ENCODE data around the gene TICAM1.

DNA sequence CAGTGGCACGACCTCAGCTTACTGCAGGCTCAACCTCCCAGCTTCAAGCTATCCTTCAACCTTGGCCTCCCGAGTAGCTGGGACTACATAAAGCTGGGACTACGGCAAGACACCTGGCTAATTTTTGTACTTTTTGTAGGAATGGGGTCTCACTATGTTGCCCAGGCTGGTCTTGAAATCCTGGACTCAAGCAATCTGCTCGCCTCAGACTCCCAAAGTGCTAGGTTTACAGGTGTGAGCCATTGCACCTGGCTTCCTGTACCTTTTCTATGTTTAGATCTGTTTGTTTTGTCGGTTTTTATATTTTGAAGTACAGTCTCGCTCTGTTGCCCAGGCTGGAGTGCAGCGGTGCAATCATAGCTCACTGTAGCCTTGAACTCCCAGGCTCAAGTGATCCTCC, 17.5 kb upstream of the TICAM1 start:
- TF ChIP-seq EP300 (IDR thresholded peaks at IDR 0.05) (no peak), POLR2A (IDR thresholded peaks at IDR 0.05) (no peak), POLR2AphosphoS5 (IDR thresholded peaks at IDR 0.05) (no peak)
- TF ChIP-seq, protein P1, sequence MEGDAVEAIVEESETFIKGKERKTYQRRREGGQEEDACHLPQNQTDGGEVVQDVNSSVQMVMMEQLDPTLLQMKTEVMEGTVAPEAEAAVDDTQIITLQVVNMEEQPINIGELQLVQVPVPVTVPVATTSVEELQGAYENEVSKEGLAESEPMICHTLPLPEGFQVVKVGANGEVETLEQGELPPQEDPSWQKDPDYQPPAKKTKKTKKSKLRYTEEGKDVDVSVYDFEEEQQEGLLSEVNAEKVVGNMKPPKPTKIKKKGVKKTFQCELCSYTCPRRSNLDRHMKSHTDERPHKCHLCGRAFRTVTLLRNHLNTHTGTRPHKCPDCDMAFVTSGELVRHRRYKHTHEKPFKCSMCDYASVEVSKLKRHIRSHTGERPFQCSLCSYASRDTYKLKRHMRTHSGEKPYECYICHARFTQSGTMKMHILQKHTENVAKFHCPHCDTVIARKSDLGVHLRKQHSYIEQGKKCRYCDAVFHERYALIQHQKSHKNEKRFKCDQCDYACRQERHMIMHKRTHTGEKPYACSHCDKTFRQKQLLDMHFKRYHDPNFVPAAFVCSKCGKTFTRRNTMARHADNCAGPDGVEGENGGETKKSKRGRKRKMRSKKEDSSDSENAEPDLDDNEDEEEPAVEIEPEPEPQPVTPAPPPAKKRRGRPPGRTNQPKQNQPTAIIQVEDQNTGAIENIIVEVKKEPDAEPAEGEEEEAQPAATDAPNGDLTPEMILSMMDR (IDR thresholded peaks at IDR 0.05) = no peak

All from suprapubic skin (tissue), 4 donors.